ENCODE measurements around the gene SLC22A3. TPM values are rescaled to one million over a fixed set of nuclear protein-coding genes. Genes with fewer than 3 reads are reported as not detected.

SLC22A3 gene
- total RNA-seq, 2 donors from 2014 or later, result 0.35 to 0.48 TPM

DNA sequence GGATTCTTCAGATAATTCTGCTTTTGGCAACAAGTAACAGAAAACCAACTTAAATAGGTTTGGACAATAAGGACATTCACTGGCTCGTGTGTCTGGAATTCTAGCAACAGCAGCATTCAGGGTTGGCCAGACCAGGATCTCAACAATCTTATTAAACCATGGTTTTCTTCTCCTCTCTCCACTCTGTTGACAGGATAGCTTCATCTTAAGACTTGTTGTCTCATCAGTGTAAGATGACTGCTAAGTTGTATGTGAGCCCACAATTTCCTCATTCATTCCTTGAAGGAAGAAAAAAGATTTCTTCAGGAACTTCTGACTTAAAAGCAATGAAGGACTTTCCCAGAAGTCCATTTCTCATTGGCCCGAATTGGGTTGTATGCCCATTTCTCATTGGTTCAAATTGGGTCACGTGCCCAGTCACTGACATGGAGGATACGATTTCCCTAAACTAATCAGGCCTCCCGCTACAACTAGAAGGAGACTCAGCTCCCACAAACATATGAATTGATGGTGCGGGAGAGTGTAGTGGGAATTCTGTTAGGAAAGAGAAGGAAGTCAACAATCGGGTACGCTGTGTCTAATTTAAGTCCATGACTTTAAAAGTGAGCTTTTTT, 83.7 kb downstream of the SLC22A3 start:
- H3K4me3 ChIP-seq, result no peak overlapping the region
- no peaks in the 10 kb centered on the region for H3K27me3 ChIP-seq
- peak overlapping the region; percentile 51 to 61 for H3K27ac ChIP-seq
- TF ChIP-seq CTCF (IDR thresholded peaks at IDR 0.05), result no peak
- H3K4me1 ChIP-seq, result peaks cover 0 to 30% of the 10 kb centered on the region in 2 donors
- no peak for DNase-seq (ENCODE audit: low spot score)
- H3K36me3 ChIP-seq, result no peaks in the 10 kb centered on the region
- H3K9me3 ChIP-seq, result no peaks in the 10 kb centered on the region

GRCh38 chr6:160435935-160436334, 87.8 kb downstream of the SLC22A3 start:
- DNase-seq (ENCODE audit: low spot score), result no peak
- H3K36me3 ChIP-seq, result no peaks in the 10 kb centered on the region
- H3K27ac ChIP-seq, result no peak overlapping the region
- peaks cover 0 to 2% of the 10 kb centered on the region in 2 donors for H3K4me1 ChIP-seq
- H3K27me3 ChIP-seq, result no peaks in the 10 kb centered on the region
- no peaks in the 10 kb centered on the region for H3K9me3 ChIP-seq
- H3K4me3 ChIP-seq, result no peak overlapping the region
- no peak for TF ChIP-seq CTCF (IDR thresholded peaks at IDR 0.05)

DNA sequence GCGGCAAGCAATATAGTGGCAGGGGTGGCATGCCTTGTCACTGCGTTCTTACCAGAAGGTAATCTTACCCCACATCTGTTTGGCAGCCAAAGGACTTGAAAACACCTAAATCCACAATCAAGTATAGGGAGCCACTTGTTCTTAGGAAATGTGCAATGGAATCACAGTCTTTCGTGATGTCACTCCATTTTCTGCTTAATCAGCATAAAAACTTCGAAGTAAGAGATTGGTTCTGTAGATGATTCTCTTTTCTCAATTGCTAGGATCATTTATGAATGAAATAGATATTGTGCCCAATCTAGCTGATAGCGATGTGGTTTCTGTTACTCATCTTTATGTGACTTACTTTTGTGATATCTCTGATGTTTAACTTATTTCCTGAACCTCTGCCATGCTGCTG, 89.0 kb downstream of the SLC22A3 start:
- no peak for TF ChIP-seq CTCF (IDR thresholded peaks at IDR 0.05)
- H3K27me3 ChIP-seq, result no peaks in the 10 kb centered on the region
- no peak for DNase-seq (ENCODE audit: low spot score)
- no peak overlapping the region for H3K4me3 ChIP-seq
- H3K4me1 ChIP-seq, result no peaks in the 10 kb centered on the region
- H3K27ac ChIP-seq, result no peak overlapping the region
- no peaks in the 10 kb centered on the region for H3K36me3 ChIP-seq
- no peaks in the 10 kb centered on the region for H3K9me3 ChIP-seq

- DNase-seq (ENCODE audit: low spot score), result no peak
- no peak overlapping the region for H3K4me3 ChIP-seq
- no peaks in the 10 kb centered on the region for H3K27me3 ChIP-seq
Measured at GRCh38 chr6:160437775-160438174, 89.6 kb downstream of the SLC22A3 start.

GRCh38 chr6:160438481-160438880, 90.3 kb downstream of the SLC22A3 start:
- H3K27me3 ChIP-seq, result no peaks in the 10 kb centered on the region
- H3K27ac ChIP-seq, result no peak overlapping the region
- no peak for TF ChIP-seq CTCF (IDR thresholded peaks at IDR 0.05)
- no peak overlapping the region for H3K4me3 ChIP-seq
- H3K36me3 ChIP-seq, result no peaks in the 10 kb centered on the region
- no peak for DNase-seq (ENCODE audit: low spot score)
- H3K4me1 ChIP-seq, result no peaks in the 10 kb centered on the region
- no peaks in the 10 kb centered on the region for H3K9me3 ChIP-seq

More at GRCh38 chr6:160437775-160438174, 89.6 kb downstream of the SLC22A3 start:
- Histone ChIP-seq H3K27ac (no peak overlapping the region), H3K36me3 (no peaks in the 10 kb centered on the region), H3K9me3 (no peaks in the 10 kb centered on the region), H3K4me1 (no peaks in the 10 kb centered on the region)
- no peak for TF ChIP-seq CTCF (IDR thresholded peaks at IDR 0.05)

GRCh38 chr6:160439751-160440150, 91.6 kb downstream of the SLC22A3 start:
- Histone ChIP-seq H3K36me3 (no peaks in the 10 kb centered on the region), H3K4me3 (no peak overlapping the region), H3K4me1 (no peaks in the 10 kb centered on the region), H3K9me3 (no peaks in the 10 kb centered on the region), H3K27me3 (no peaks in the 10 kb centered on the region), H3K27ac (no peak overlapping the region)
- TF ChIP-seq CTCF (IDR thresholded peaks at IDR 0.05), result no peak
- DNase-seq (ENCODE audit: low spot score), result no peak
